ENCODE results near the gene MRTFA.
"Not testable (repeated sequence)": the region's sequence is repeated elsewhere in the genome, so short reads cannot be mapped to it uniquely, and the experiment has no call there.

Gene MRTFA

GRCh38 chr22:40544758-40545157 lies 91.8 kb downstream of the MRTFA start:
- DNase-seq: no peak

DNA sequence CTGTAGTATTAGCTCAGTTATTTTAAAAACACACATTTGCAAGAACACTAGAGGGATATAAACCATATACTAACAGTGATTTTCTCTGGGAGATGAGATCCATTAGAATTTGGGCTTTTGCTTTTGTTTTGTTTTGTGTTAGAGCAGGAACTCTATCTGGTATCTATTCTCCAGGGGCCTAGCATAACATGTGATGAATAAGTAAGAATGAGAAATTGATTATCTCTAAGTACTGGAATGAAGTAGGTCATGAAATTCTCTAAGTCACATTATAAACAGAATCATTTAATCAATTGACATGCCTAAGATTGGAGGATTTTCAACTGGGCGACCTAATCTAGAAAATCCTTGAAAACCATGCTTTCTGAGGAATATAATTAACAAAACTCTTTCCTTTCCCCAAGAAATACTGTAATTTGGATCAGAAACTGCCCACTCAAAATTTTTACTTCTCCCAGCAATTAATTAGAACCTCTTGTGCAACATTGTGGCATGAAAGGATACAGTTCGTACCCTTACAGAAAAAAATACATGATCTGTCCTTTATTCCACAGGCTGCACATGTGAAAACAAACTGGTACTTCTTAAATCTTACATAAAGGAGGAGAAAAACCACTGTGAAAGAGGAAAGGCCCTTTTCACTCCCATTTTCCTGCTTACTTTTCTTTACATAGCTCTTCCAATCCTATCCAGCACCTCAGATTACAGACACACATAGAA lies 93.5 kb downstream of the MRTFA start:
- no peak for DNase-seq

- no peak for DNase-seq
Observed at GRCh38 chr22:40541300-40541699, 95.2 kb downstream of the MRTFA start.

GRCh38 chr22:40540265-40540664 lies 96.3 kb downstream of the MRTFA start:
- no peak for DNase-seq

- DNase-seq: not testable (repeated sequence)
Observed at GRCh38 chr22:40536149-40536548, 100.4 kb downstream of the MRTFA start.

- DNase-seq: no peak
Observed at GRCh38 chr22:40535642-40536041, 100.9 kb downstream of the MRTFA start.

GRCh38 chr22:40535189-40535512 lies 101.4 kb downstream of the MRTFA start:
- no peak for DNase-seq

DNA sequence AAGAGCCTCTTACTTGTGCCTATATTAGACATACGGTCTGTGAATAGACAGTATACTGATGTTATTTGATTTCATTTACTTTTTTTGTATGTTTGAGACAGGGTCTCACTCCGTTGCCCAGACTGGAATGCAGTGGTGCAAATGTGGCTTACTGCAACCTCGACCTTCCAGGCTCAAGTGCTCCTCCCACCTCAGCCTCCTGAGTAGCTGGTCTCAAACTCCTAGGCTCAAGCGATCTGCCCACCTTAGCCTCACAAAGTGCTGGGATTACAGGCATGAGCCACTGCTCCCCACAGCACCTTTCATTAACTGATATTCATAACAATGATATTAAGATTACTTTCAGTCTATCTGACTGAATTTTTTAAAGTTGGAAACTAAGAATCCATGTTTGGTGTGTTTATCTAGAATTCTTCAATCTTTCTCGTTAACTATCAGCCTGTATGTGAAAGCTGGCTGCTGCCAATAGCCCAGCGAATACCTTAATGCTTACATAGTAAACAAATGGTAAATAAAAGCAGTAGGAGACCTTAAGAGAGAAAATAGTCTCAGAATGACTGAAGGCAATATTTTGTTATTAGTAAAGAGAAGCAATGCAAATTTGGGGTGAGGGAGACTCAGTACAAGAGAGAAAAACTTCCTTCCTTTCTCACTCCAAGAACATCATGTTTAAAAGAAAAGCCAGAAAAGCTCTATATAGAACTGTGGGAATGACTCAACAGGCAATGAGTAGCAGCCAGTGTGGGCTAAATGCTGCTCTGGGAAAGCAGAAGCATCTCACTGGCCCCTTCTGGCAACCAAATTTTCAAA lies 101.9 kb downstream of the MRTFA start:
- no peak for DNase-seq

- no peak for DNase-seq
Observed at GRCh38 chr22:40533712-40534378, 102.7 kb downstream of the MRTFA start.

DNA sequence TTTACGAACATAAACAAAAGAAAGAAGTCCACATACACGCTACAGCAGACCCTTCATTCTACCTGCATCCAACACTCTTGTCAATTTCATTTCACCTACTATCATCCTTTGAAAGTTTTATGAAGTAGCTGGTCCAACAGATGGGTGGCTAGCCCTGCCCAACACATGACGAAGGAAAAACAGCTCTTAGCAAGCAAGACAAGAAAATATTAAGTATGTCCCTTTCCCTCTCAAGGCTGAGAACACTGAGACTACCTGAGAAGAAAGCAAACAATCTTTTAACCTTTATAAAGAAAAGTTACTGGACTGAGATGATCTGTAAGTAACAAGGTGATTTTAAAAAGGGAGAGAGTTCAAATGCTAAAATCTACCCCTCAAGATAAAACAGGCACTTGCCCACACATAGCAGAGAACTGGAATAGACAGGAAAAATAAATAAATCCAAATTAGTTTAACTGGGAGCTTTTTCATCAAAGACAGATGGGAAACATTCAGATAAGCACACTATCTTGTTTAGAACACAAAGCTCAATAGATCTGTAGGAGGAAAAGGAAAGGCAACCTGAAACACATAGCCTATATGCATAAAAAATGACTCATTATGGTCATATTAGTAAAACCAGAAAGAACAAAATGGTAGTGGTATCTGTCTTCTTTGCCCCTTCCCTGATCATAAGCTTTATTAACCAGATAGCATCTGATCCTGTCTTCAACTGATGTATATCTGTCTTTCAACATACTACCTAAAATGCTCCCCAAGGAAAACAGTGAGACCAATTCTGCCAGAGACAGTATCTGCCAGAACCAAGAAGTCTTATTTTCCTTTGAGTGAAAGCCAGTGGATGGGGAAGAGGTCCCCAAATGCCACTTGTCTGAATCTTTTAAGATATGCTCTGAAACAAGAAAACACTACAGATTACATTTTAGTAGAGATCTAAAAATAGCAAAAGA lies 104.3 kb downstream of the MRTFA start:
- no peak for DNase-seq

DNA sequence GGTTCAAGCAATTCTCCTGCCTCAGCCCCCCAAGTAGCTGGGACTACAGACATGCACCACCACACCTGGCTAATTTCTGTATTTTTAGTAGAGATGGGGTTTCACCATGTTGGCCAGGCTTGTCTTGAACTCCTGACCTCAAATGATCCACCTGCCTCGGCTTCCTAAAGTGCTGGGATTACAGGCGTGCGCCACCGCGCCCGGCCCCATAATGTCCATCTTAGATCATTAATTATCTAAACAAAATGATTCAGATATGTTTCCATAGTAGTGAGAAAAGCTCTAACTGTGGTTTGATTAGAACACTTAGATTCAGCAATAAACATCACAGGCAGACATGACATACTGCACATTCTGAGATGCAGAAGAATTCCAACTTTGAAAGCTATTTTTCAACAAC lies 106.1 kb downstream of the MRTFA start:
- DNase-seq: not testable (repeated sequence)

DNA sequence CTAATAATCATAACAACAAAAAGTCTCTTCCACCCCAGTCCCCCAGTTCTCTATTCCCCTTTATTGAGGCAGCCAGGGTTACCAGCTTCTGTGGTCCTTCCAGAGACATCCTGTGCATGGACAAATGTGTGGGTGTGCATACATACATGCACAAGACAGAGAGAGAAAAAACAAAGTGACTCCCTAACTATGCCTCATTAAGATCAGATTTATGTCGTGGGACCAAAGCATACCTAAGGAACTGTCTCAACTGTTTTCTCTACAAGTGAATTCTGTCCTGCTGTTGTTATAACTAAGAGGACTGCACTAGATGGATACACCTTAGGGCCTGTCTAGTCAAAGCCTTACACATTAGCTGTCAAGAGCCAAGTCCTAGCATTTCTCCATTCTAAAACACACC lies 106.7 kb downstream of the MRTFA start:
- DNase-seq: no peak

- DNase-seq: no peak
Observed at GRCh38 chr22:40526960-40527359, 109.6 kb downstream of the MRTFA start.

DNA sequence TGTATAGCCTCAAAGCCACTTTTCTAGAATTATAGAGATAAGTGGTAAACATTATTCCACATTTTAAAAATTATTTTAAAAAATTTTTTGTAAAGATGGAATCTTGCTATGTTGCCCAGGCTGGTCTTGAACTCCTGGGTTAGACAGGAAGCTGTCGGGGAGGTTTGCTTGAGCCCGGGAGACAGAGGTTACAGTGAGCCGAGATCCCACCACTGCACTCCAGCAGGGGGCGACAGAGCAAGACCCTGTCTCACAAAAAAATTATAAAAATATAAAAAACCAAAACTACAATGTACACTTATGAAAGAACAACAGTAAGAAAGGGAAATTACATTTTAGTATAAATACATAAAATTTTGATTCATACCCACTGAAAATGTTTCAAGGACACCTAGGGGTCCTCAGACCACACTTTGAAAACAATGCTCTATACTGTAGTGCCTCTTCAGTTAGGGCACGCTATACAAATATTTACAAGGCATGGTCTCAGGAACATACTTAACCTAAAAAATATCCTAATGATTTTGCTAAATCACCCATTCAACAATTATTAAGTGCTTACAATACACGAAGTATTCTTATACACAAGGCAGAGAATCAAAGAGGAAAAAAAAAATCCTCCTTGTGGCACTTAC lies 111.2 kb downstream of the MRTFA start:
- no peak for DNase-seq

- DNase-seq: no peak
Observed at GRCh38 chr22:40524392-40525249, 111.9 kb downstream of the MRTFA start.

- DNase-seq: no peak
Observed at GRCh38 chr22:40522141-40522540, 114.4 kb downstream of the MRTFA start.

- DNase-seq: no peak
Observed at GRCh38 chr22:40521046-40521445, 115.5 kb downstream of the MRTFA start.

DNA sequence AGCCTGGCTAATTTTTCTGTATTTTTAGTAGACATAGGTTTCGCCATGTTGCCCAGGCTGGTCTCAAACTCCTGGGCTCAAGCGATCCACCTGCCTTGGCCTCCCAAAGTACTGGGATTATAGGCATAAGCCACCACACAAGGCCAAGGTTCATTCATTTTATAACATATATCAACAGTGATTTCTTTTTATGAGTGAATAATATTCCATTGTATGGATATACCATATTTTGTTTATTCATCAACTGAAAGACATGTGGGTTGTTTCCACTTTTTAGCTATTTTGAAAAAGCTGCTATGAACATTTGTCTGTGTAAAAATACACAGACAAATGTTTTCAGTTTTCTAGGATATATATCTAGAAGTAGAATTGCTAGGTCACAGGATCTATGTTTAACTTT lies 116.0 kb downstream of the MRTFA start:
- no peak for DNase-seq

- no peak for DNase-seq
Observed at GRCh38 chr22:40519948-40520331, 116.6 kb downstream of the MRTFA start.

GRCh38 chr22:40519284-40519947 lies 117.1 kb downstream of the MRTFA start:
- no peak for DNase-seq

DNA sequence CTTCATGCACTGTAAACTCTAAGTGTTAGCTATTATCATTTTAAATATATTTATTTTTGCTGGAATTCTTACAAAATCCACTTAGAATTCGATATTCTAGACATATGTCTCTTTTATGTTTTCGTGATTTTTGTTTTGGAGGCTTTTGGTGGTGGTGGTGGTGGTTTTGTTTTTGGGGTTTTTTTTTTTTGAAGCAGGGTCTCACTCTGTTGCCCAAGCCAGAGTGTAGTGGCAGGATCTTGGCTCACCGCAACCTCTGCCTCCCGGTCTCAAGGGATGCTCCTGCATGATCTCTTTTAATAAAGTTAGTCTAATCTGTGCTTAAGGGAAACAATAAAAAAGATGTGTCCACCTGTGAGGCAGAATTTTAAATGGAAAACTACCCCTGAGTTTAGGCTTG lies 117.7 kb downstream of the MRTFA start:
- no peak for DNase-seq
